Measurements from ENCODE around the gene NDUFAF7. TPM values are rescaled to one million over a fixed set of nuclear protein-coding genes. Genes with fewer than 3 reads are reported as not detected.
A peak's percentile ranks its signal among the peaks of the same experiment; 100 is the strongest.

NDUFAF7 gene
- total and polyA plus RNA-seq, 2 of the 13 experiments (the other 11 are each of a cell fraction or from before 2014, with no cell fraction given): 27.0 to 40.8 TPM

GRCh38 chr2:37196320-37197195 is 34.9 kb upstream of the NDUFAF7 start, which contains the start of gene CEBPZOS (continued):
- TF ChIP-seq HNF1B (CRISPR knock-in tag; IDR thresholded peaks at IDR 0.05) (no peak; the same call in none of the 2 replicates), MXI1 (IDR thresholded peaks at IDR 0.05; ENCODE audit: borderline replicate concordance, low read depth, low read length) (peak; percentile 69; the same call in 1 of the 3 replicates), ZNF883 (CRISPR knock-in tag; IDR thresholded peaks at IDR 0.05; ENCODE audit: not compliant biosample characterization) (peak; percentile 93), MIER3 (CRISPR knock-in tag; IDR thresholded peaks at IDR 0.05; ENCODE audit: borderline replicate concordance) (peak; percentile 55; the same call in 1 of the 2 replicates), RORA (CRISPR knock-in tag; IDR thresholded peaks at IDR 0.05) (no peak), CBFB (CRISPR knock-in tag; IDR thresholded peaks at IDR 0.05) (0 out of 2 replicates have a peak, but pooled peaks have one; percentile 11), ZNF432 (CRISPR knock-in tag; IDR thresholded peaks at IDR 0.05; ENCODE audit: borderline replicate concordance) (no peak), ZSCAN22 (CRISPR knock-in tag; IDR thresholded peaks at IDR 0.05) (peak; percentile 68; the same call in 1 of the 2 replicates), NPAS2 (CRISPR knock-in tag; IDR thresholded peaks at IDR 0.05; ENCODE audit: borderline replicate concordance) (no peak), ZNF768 (CRISPR knock-in tag; IDR thresholded peaks at IDR 0.05) (peak; percentile 82), ZBTB8A (CRISPR knock-in tag; IDR thresholded peaks at IDR 0.05; ENCODE audit: borderline replicate concordance, low read depth) (peak; percentile 70; the same call in 1 of the 2 replicates), ZNF598 (CRISPR knock-in tag; IDR thresholded peaks at IDR 0.05; ENCODE audit: borderline replicate concordance) (peak; percentile 98; the same call in 1 of the 2 replicates), SOX6 (IDR thresholded peaks at IDR 0.05) (no peak), SOX6 (CRISPR knock-in tag; IDR thresholded peaks at IDR 0.05) (peak; percentile 58; the same call in 1 of the 2 replicates), ZBTB39 (CRISPR knock-in tag; IDR thresholded peaks at IDR 0.05) (no peak), ZNF350 (CRISPR knock-in tag; IDR thresholded peaks at IDR 0.05; ENCODE audit: borderline replicate concordance, low read depth) (no peak; the same call in 1 of the 2 replicates), REST (IDR thresholded peaks at IDR 0.05; ENCODE audit: borderline replicate concordance in 1 of 2, low read depth in 1 of 2, low read length in 2 of 2) (no peak; a peak in 1 of 4 replicates), ZNF691 (CRISPR knock-in tag; IDR thresholded peaks at IDR 0.05; ENCODE audit: borderline replicate concordance, low read depth) (peak; percentile 94)
